AG09309 (cell line): ENCODE results near the gene IGSF10.

Experiments
- DNase-seq: peaks from one replicate; pipeline ENCODE4 v3.0.0-alpha.2; 2010; ENCODE audit warnings: low read depth
- H3K4me3 ChIP-seq: 2 replicates; pipeline ENCODE4 v1.5.1; 2011; ENCODE audit warnings: mild to moderate bottlenecking, low read depth, low read length, moderate library complexity; ENCODE audit not compliant: control insufficient read depth
- TF ChIP-seq, protein P1 (sequence below): IDR thresholded peaks from 2 replicates; pipeline ENCODE4 v1.5.1; 2011; ENCODE audit warnings: mild to moderate bottlenecking, low read depth, low read length, inconsistent platforms; ENCODE audit not compliant: insufficient read depth, control insufficient read depth; ENCODE audit errors: missing control alignments

IGSF10 gene

DNA sequence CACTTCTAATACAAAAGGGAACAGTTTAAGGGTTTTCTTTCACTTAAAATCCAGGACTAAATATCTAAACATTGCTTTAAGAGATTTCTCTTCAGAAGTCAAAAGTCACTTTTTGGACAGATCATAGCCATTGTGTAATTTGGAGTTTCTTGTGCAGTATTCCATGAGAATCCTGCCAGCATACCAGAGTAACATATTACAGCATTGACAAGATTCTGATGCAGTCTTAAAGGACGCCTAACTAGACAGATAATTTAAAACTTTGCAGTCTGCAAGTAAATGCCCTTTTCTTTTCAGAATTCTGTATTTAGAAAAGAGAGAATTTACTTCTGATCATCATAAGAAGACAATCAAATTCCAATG lies 17.5 kb upstream of the IGSF10 start:
- H3K4me3 ChIP-seq = no peak overlapping the region
- DNase-seq = no peak
- TF ChIP-seq, protein P1, sequence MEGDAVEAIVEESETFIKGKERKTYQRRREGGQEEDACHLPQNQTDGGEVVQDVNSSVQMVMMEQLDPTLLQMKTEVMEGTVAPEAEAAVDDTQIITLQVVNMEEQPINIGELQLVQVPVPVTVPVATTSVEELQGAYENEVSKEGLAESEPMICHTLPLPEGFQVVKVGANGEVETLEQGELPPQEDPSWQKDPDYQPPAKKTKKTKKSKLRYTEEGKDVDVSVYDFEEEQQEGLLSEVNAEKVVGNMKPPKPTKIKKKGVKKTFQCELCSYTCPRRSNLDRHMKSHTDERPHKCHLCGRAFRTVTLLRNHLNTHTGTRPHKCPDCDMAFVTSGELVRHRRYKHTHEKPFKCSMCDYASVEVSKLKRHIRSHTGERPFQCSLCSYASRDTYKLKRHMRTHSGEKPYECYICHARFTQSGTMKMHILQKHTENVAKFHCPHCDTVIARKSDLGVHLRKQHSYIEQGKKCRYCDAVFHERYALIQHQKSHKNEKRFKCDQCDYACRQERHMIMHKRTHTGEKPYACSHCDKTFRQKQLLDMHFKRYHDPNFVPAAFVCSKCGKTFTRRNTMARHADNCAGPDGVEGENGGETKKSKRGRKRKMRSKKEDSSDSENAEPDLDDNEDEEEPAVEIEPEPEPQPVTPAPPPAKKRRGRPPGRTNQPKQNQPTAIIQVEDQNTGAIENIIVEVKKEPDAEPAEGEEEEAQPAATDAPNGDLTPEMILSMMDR = no peak

DNA sequence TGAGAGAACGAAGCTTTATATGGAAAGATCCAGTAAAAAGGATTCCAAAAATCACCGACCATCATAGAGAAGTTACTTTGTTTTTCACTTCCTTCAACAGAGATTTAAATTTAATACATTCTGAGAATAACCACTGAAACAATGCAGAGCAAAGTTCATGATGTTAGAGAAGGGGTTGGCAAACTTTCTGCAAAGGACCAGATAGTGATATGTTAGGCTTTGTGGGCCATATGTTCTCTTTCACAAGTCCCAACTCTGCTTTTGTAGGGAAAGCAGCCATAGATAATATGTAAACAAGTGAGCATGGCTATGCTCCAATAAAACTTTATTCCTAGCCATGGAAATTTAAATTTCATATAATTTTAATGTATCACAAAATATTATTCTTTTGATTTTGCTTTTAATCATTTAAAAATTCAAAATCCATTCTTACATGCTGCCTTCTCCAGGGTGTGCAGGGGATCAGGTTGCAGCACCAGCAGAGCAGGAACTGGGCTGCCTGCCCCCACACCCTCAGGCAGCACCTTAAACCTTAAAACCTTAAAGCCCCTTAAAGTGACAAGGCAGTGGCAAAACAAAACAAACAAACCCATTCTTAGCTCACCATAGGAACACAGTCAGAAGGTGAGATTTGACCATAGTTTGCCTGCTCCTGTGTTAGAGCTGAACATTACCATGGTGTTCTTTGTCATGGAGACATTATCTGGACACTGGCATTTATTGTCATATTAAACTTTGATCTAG lies 16.9 kb upstream of the IGSF10 start:
- TF ChIP-seq, protein P1 = no peak
- no peak overlapping the region for H3K4me3 ChIP-seq
- no peak for DNase-seq

DNA sequence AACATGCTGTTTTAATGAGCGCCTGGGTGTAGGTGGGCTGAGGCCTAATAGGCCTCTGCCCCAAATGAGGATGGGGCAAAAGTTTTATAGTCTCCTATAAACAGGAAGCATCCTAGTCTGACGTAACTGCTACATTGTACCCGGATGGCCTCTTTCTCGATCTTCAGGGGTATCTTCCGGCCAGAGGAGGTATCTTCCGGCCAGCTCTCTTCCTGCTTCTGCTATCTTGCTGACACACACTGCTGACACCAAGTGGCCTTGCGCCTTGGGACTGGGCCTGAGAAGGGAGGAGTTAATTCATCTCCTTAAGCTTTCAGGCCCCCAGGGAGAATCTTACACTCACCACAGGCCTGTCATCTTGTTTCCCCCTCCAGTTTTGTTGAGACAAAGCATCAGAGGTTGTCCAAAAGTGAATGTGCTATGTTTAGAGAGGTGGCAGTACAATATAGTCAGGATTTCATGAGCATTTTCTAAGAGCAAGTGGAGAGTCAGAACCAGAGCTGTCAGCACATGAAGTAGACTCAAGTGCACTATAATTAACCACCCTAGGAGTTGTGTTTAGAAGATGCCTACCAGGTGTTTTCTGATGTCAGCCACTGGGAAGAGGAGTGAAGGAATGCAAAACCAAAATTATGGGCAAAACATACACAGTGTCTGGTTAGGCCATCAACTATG lies 15.6 kb upstream of the IGSF10 start:
- no peak for DNase-seq
- TF ChIP-seq, protein P1 = no peak
- no peak overlapping the region for H3K4me3 ChIP-seq

DNA sequence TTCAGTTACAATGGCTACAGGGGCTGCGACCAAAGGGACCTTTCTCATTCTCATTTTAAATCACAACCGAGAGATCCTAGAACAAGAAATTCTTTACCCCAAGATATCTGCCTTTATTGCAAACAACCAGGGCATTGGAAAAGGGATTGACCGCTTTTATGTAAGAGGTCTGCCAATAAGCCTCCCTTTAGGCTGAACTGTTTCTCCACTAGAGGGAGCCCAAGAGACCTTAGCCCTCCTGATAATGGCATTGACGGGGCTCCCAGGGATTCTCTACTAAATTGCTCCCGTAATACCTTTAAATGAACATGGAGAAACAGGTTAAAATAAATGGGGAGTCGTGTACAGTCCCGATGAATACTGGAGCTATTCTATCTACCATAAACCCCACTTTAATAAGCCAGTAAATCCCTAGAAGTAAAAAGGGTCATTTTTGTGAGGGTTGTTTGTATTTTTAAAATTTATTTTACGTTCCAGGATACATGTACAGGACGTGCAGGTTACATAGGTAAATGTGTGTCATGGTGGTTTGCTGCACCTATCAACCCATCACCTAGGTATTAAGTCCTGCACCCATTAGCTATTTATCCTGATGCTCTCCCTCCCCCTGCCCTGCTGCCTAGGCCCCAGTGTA lies 7.5 kb upstream of the IGSF10 start:
- TF ChIP-seq, protein P1 = peak; percentile 94
- H3K4me3 ChIP-seq = no peak overlapping the region
- no peak for DNase-seq

DNA sequence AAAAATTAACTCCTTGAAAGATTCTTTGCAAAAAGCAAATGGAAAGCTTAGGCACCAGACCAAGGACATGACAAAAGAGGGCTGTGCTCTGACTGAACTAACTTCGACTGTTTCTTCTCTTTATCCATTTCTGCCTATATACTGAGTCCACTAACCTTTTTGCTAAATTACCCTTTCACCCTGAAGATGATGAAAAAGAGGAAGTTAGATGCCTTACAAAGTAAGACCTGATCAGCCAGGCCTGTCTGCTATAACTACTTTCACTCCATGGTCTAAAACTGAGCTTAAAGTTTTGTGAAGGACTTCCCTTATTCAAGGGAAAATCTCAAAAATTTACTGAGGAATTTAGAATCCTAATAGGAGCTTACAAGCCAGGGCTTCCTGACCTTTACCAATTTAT lies 6.2 kb upstream of the IGSF10 start:
- H3K4me3 ChIP-seq = no peak overlapping the region
- TF ChIP-seq, protein P1 = no peak
- no peak for DNase-seq

DNA sequence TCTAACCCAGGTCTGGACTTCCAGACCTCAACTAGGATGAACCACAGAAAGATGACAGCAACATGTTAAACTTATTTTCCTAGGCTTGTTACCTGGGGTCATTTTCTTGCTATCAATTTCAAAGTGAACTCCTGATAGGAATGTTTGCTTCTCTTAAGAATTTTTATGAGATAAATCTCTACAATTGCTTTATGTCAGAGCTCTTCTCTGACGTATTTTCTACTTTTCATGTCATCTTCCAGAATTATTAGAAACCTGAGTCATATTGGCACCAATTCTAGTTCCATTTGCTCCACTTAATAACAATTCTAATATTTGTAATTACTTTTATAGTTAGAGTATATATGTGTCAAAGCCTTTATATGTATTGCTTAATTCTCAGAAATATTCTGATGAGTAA lies 2.1 kb upstream of the IGSF10 start:
- H3K4me3 ChIP-seq = no peak overlapping the region
- no peak for DNase-seq
- TF ChIP-seq, protein P1 = no peak
